ENCODE results near the gene FLII.
"Not testable (repeated sequence)": the region's sequence is repeated elsewhere in the genome, so short reads cannot be mapped to it uniquely, and the experiment has no call there.

FLII gene

DNA sequence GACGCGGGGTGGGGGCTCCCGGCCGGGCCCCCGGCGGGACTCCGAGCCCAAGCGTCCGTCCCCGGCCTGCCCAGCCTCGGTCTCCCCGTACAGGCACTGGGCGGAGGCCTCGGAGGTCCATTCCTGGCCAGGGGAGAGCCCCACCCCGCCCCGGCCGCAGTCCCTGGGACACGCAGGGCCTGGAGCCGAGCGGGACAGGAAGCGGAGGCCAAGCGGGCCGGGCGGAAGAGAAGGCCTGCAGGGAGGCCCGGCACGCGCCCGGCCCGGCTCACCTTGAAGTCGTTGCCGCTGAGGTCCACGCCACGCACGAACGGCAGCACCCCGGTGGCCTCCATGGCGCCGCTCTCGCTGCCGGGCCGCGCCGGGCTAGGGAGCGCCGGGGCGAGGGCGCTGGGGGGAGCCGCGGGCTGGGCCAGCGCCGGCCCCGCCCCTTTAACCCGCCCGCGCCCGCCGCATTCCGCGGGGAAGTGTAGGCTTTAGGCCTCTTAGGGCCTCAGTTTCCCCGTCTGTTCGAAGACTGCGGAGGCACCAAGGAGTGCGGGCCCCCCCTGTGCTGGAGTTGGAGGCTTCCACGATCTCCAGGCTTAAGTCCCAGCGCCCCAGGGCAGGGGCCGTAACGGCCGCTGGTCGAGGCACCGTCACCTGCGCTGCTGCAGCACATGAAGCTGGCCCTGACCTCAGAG lies at the start of gene FLII:
Gene FLII (minus strand): TSS at position 383 of the 683 bp plus-strand sequence. CDS start 48 bp downstream, at position 335.
- H3K9ac ChIP-seq = peak within 1 kb of the TSS; percentile 60; the same call in 1 of the 2 replicates
- no peaks in the 10 kb centered on the region; the same call in 1 of the 2 replicates for H3K79me2 ChIP-seq (ENCODE audit: insufficient read depth, low read depth)
- H3K27me3 ChIP-seq (ENCODE audit: insufficient read depth, low read depth) = no peaks in the 10 kb centered on the region
- peak within 1 kb of the TSS; percentile 89 for H2AFZ ChIP-seq (ENCODE audit: low read depth)
- H3K27ac ChIP-seq = peak within 1 kb of the TSS; percentile 38; the same call in 1 of the 2 replicates
- peak within 1 kb of the TSS; percentile 84 for H3K4me2 ChIP-seq
- TF ChIP-seq, protein P1, sequence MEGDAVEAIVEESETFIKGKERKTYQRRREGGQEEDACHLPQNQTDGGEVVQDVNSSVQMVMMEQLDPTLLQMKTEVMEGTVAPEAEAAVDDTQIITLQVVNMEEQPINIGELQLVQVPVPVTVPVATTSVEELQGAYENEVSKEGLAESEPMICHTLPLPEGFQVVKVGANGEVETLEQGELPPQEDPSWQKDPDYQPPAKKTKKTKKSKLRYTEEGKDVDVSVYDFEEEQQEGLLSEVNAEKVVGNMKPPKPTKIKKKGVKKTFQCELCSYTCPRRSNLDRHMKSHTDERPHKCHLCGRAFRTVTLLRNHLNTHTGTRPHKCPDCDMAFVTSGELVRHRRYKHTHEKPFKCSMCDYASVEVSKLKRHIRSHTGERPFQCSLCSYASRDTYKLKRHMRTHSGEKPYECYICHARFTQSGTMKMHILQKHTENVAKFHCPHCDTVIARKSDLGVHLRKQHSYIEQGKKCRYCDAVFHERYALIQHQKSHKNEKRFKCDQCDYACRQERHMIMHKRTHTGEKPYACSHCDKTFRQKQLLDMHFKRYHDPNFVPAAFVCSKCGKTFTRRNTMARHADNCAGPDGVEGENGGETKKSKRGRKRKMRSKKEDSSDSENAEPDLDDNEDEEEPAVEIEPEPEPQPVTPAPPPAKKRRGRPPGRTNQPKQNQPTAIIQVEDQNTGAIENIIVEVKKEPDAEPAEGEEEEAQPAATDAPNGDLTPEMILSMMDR (conservative IDR thresholded peaks at IDR 0.05; ENCODE audit: low read depth, low read length) = no peak
- H4K20me1 ChIP-seq (ENCODE audit: insufficient read depth) = no peaks in the 10 kb centered on the region
- no peak within 1 kb of the TSS for H3K4me3 ChIP-seq (IDR thresholded peaks at IDR 0.05; ENCODE audit: insufficient read depth, low read depth, low read length)
- H3K4me1 ChIP-seq (ENCODE audit: low read depth, poor library complexity, severe bottlenecking) = peaks cover 12% of the 10 kb centered on the region
- no peaks in the 10 kb centered on the region for H3K36me3 ChIP-seq (ENCODE audit: insufficient read depth)

DNA sequence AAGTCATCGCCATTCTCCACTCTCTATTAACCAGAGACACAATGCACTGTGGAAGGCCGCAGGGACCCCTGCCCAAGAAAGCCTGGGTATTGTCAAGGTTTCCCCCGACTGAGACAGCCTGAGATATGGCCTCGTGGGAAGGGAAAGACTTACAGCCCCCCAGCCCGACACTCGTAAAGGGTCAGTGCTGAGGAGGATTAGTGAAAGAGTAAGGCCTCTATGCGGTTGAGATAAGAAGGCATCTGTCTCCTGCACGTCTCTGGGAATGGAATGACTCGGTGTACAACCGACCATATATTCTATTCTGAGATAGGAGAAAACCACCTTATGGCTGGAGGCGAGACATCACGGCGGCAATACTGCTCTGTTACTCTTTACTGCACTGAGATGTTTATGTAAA lies 44.7 kb upstream of the FLII start:
- not testable (repeated sequence) for H3K79me2 ChIP-seq (ENCODE audit: insufficient read depth, low read depth); H3K27ac ChIP-seq; H3K9ac ChIP-seq; H3K27me3 ChIP-seq (ENCODE audit: insufficient read depth, low read depth); H3K4me3 ChIP-seq (IDR thresholded peaks at IDR 0.05; ENCODE audit: insufficient read depth, low read depth, low read length); H2AFZ ChIP-seq (ENCODE audit: low read depth); H3K4me1 ChIP-seq (ENCODE audit: low read depth, poor library complexity, severe bottlenecking); H3K36me3 ChIP-seq (ENCODE audit: insufficient read depth); H4K20me1 ChIP-seq (ENCODE audit: insufficient read depth); H3K4me2 ChIP-seq

DNA sequence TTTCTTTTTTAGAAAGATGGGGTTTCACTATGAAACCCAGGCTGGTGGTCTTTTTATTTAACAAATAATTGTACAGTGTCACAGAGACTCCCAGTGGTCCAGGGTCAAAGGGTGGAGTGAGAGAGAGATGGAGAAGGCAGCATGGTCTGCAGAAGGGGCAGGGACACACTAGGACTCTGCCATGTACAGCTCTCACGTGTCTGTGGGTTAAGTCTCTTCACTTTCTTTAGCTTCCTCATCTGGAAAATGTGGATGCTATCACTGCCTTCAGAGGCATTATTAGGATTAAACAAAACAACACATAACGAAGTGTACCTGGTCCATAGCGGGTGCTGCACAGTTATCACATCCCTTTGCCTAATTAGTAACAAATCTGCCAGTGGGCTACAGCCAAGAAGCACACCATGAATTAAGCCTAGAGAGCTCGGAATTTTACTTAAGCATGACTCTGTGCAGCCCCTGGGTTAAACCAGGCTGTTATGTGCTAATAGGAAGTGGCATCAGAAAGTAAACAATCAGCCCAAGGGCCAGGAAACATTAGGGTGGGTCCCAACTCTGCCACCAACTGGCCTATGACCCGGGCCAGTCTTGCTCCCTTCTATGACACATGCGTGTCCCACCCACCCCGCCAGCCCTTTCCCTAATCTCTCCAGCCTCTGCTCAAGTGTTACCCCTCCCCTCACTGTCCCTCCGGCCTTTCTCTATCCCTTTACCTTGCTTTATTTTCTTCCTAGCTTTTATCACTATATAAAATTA lies 42.4 kb upstream of the FLII start:
- H4K20me1 ChIP-seq (ENCODE audit: insufficient read depth) = no peaks in the 10 kb centered on the region
- H3K36me3 ChIP-seq (ENCODE audit: insufficient read depth) = no peaks in the 10 kb centered on the region; the same call in 1 of the 2 replicates
- no peak overlapping the region for H3K9ac ChIP-seq
- H3K4me1 ChIP-seq (ENCODE audit: low read depth, poor library complexity, severe bottlenecking) = no peaks in the 10 kb centered on the region
- no peaks in the 10 kb centered on the region for H3K27me3 ChIP-seq (ENCODE audit: insufficient read depth, low read depth)
- H3K27ac ChIP-seq = no peak overlapping the region
- no peak overlapping the region for H3K4me2 ChIP-seq
- H3K4me3 ChIP-seq (IDR thresholded peaks at IDR 0.05; ENCODE audit: insufficient read depth, low read depth, low read length) = no peak overlapping the region
- H3K79me2 ChIP-seq (ENCODE audit: insufficient read depth, low read depth) = no peaks in the 10 kb centered on the region
- no peak overlapping the region for H2AFZ ChIP-seq (ENCODE audit: low read depth)
- TF ChIP-seq, protein P1 (conservative IDR thresholded peaks at IDR 0.05; ENCODE audit: low read depth, low read length) = no peak

DNA sequence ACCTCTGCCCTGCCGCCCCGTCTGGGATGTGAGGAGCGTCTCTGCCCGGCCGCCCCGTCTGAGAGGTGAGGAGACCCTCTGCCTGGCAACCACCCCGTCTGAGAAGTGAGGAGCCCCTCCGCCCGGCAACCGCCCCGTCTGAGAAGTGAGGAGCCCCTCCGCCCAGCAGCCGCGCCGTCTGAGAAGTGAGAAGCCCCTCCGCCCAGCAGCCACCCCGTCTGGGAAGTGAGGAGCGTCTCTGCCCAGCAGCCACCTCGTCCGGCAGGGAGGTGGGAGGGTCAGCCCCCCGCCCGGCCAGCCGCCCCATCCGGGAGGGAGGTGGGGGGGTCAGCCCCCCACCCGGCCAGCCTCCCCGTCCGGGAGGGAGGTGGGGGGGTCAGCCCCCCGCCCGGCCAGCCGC lies 39.5 kb upstream of the FLII start:
- not testable (repeated sequence) for H3K9ac ChIP-seq; H3K4me2 ChIP-seq; H2AFZ ChIP-seq (ENCODE audit: low read depth); H3K4me3 ChIP-seq (IDR thresholded peaks at IDR 0.05; ENCODE audit: insufficient read depth, low read depth, low read length); H3K27ac ChIP-seq; H4K20me1 ChIP-seq (ENCODE audit: insufficient read depth); H3K27me3 ChIP-seq (ENCODE audit: insufficient read depth, low read depth); H3K79me2 ChIP-seq (ENCODE audit: insufficient read depth, low read depth); H3K4me1 ChIP-seq (ENCODE audit: low read depth, poor library complexity, severe bottlenecking); H3K36me3 ChIP-seq (ENCODE audit: insufficient read depth)

DNA sequence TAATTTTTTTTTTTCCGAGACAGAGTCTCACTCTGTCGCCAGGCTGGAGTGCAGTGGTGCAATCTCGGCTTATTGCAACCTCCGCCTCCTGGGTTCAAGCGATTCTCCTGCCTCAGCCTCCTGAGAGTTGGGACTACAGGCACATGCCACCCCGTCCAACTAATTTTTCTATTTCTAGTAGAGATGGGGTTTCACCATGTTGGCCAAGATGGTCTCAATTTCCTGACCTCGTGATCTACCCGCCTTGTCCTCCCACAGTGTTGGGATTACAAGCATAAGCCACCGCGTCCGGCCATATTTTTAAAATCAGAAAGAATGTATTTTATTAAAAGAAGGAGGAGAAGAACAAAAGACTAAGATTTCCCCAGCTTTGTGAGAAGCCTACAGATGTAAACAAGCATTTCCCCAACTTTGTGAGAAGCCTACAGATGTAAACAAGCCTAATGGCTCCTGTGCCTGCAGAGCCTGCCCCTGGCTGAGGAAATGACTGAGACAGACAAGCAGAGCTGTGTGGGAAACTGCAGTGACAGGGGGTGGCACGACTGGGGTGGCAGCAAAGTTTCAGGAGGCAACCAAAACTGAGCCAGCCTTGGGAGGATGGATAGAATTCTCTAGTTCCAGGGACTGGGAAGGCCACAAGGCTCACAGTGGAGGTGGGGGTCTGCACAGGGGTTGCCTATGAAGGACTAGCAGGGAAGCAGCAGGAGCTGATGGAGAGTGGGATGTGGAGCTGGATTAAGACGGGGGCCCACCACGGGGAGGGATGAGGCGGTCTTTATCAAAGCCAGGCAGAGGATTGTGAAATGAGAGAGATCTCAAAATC lies 33.4 kb upstream of the FLII start:
- H2AFZ ChIP-seq (ENCODE audit: low read depth) = no peak overlapping the region
- H3K27ac ChIP-seq = no peak overlapping the region
- H3K4me3 ChIP-seq (IDR thresholded peaks at IDR 0.05; ENCODE audit: insufficient read depth, low read depth, low read length) = no peak overlapping the region
- H3K36me3 ChIP-seq (ENCODE audit: insufficient read depth) = no peaks in the 10 kb centered on the region
- H3K4me1 ChIP-seq (ENCODE audit: low read depth, poor library complexity, severe bottlenecking) = no peaks in the 10 kb centered on the region
- no peaks in the 10 kb centered on the region for H3K27me3 ChIP-seq (ENCODE audit: insufficient read depth, low read depth)
- no peaks in the 10 kb centered on the region for H3K79me2 ChIP-seq (ENCODE audit: insufficient read depth, low read depth)
- TF ChIP-seq, protein P1 (conservative IDR thresholded peaks at IDR 0.05; ENCODE audit: low read depth, low read length) = no peak
- no peak overlapping the region for H3K9ac ChIP-seq
- no peak overlapping the region for H3K4me2 ChIP-seq
- no peaks in the 10 kb centered on the region for H4K20me1 ChIP-seq (ENCODE audit: insufficient read depth)

All from KMS-11 (cell line).